GM12873 (cell line): ENCODE data around the gene STN1.

Experiments
- CTCF ChIP-seq: IDR thresholded peaks from 2 replicates; pipeline ENCODE4 v1.5.1; 2012; ENCODE audit warnings: low read depth, mild to moderate bottlenecking, moderate library complexity, low read length, control low read depth; ENCODE audit not compliant: insufficient read depth; ENCODE audit errors: missing control alignments

The STN1 gene

GRCh38 chr10:103893817-103894216 is 24.2 kb downstream of the STN1 start:
- TF ChIP-seq CTCF, result no peak

- TF ChIP-seq CTCF, result no peak
Observed at GRCh38 chr10:103892181-103892580, 25.8 kb downstream of the STN1 start.

- TF ChIP-seq CTCF, result no peak
Observed at GRCh38 chr10:103890688-103891087, 27.3 kb downstream of the STN1 start.

GRCh38 chr10:103890194-103890658 is 27.8 kb downstream of the STN1 start:
- TF ChIP-seq CTCF, result no peak

- TF ChIP-seq CTCF, result no peak
Observed at GRCh38 chr10:103889121-103889720, 28.8 kb downstream of the STN1 start.

GRCh38 chr10:103888113-103888841 is 29.7 kb downstream of the STN1 start:
- peak; percentile 79 for TF ChIP-seq CTCF

GRCh38 chr10:103885617-103886016 is 32.4 kb downstream of the STN1 start:
- TF ChIP-seq CTCF, result no peak
